ENCODE measurements around the gene OBP2A.
"Not testable (repeated sequence)": the region's sequence is repeated elsewhere in the genome, so short reads cannot be mapped to it uniquely, and the experiment has no call there.

The OBP2A gene

DNA sequence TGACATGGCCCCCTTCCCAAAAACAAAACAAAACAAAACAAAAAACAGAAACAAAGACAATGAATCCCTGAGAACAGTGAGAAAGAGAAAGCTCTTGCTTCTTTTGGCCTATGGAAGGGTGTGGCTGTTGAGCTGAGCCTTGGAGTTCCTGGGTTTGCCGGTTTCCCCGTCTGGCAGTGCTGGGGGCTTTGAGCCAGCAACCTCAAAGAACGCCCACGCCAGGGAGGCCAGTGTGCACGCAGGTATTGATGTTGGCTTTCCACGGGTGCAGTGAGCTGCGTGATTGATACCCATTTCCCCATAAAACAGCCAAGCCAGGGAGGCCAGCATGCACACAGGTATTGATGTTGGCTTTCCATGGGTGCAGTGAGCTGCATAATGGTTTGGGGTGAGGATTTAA is 33.0 kb upstream of the OBP2A start:
- Histone ChIP-seq H3K4me1 (ENCODE audit: control insufficient read depth in 5 of 5, insufficient read depth in 5 of 5, low read length in 5 of 5) (peaks cover 0 to 12% (median 0%) of the 10 kb centered on the region in 5 donors), H3K9me3 (ENCODE audit: control insufficient read depth in 5 of 5, low read length in 5 of 5) (peaks cover 0 to 12% (median 10%) of the 10 kb centered on the region in 5 donors), H3K9ac (ENCODE audit: low read length in 5 of 5) (no peak overlapping the region), H3K27ac (ENCODE audit: low read depth, low read length) (no peak overlapping the region), H3K27me3 (ENCODE audit: control insufficient read depth in 5 of 5, insufficient read depth in 4 of 5, low read length in 5 of 5) (peaks cover 0 to 5% (median 3%) of the 10 kb centered on the region in 5 donors), H3K36me3 (ENCODE audit: control insufficient read depth in 5 of 5, insufficient read depth in 5 of 5, low read length in 5 of 5) (no peaks in the 10 kb centered on the region), H3K4me3 (ENCODE audit: low read depth in 1 of 5, low read length in 5 of 5) (no peak overlapping the region)

DNA sequence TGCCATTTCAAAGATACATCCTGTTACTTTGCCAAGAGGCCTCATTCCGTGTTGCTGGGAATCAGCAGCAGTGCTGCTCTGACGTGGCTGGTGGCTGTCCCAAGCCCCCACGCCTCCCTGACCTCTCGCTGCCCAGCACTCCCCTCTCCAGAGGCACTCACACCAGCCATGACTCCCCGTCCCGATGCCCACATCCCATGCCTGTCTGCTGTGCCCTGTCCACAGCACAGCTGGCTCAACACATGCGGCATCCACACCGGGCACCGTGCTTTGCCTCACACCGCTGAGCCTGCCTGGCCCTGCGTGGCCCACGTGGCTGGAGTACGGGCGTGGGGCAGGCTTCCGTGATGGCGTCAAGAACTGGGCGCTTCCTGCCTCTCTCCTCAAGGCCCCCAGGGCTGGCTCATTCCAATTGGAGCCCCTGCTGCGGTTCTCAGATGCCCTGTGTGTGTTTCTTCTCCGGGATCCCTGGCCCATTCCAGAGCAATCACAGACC is 32.5 kb upstream of the OBP2A start:
- Histone ChIP-seq H3K36me3 (ENCODE audit: control insufficient read depth in 5 of 5, insufficient read depth in 5 of 5, low read length in 5 of 5) (no peaks in the 10 kb centered on the region), H3K9ac (ENCODE audit: low read length in 5 of 5) (no peak overlapping the region), H3K27ac (ENCODE audit: low read depth, low read length) (no peak overlapping the region), H3K4me3 (ENCODE audit: low read depth in 1 of 5, low read length in 5 of 5) (no peak overlapping the region), H3K27me3 (ENCODE audit: control insufficient read depth in 5 of 5, insufficient read depth in 4 of 5, low read length in 5 of 5) (peaks cover 0 to 5% (median 3%) of the 10 kb centered on the region in 5 donors), H3K4me1 (ENCODE audit: control insufficient read depth in 5 of 5, insufficient read depth in 5 of 5, low read length in 5 of 5) (peaks cover 0 to 12% (median 0%) of the 10 kb centered on the region in 5 donors), H3K9me3 (ENCODE audit: control insufficient read depth in 5 of 5, low read length in 5 of 5) (peaks cover 0 to 12% (median 10%) of the 10 kb centered on the region in 5 donors)

DNA sequence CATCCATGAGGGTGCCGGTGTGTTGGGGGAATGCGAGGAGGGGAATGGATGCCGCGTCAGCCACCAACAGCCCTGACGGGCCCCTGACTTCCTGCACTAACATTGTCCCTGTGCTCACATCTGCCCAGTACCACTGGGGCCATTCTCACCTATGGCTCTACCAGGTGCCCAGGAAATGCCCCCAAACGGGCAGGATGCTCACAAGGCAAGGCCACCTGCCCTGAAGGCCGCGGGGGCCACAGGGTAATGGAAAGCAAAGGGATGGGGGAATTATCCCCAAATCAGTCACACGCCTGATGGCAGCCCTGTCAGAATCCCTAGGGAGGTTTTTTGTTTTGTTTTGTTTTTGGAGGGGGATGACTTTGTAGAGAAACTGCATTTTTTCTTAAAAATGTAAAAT is 32.0 kb upstream of the OBP2A start:
- H3K9ac ChIP-seq (ENCODE audit: low read length in 5 of 5); H3K4me3 ChIP-seq (ENCODE audit: low read depth in 1 of 5, low read length in 5 of 5); H3K27ac ChIP-seq (ENCODE audit: low read depth, low read length); H3K9me3 ChIP-seq (ENCODE audit: control insufficient read depth in 5 of 5, low read length in 5 of 5); H3K36me3 ChIP-seq (ENCODE audit: control insufficient read depth in 5 of 5, insufficient read depth in 5 of 5, low read length in 5 of 5); H3K27me3 ChIP-seq (ENCODE audit: control insufficient read depth in 5 of 5, insufficient read depth in 4 of 5, low read length in 5 of 5): not testable (repeated sequence)
- H3K4me1 ChIP-seq (ENCODE audit: control insufficient read depth in 5 of 5, insufficient read depth in 5 of 5, low read length in 5 of 5) = peaks cover 0 to 12% (median 0%) of the 10 kb centered on the region in 5 donors

- Histone ChIP-seq H3K36me3 (ENCODE audit: control insufficient read depth in 5 of 5, insufficient read depth in 5 of 5, low read length in 5 of 5) (no peaks in the 10 kb centered on the region), H3K4me3 (ENCODE audit: low read depth in 1 of 5, low read length in 5 of 5) (no peak overlapping the region), H3K9ac (ENCODE audit: low read length in 5 of 5) (no peak overlapping the region), H3K4me1 (ENCODE audit: control insufficient read depth in 5 of 5, insufficient read depth in 5 of 5, low read length in 5 of 5) (peaks cover 0 to 12% (median 0%) of the 10 kb centered on the region in 5 donors), H3K27me3 (ENCODE audit: control insufficient read depth in 5 of 5, insufficient read depth in 4 of 5, low read length in 5 of 5) (peaks cover 0 to 5% (median 3%) of the 10 kb centered on the region in 5 donors), H3K9me3 (ENCODE audit: control insufficient read depth in 5 of 5, low read length in 5 of 5) (peaks cover 0 to 2% (median under 1%) of the 10 kb centered on the region in 5 donors), H3K27ac (ENCODE audit: low read depth, low read length) (no peak overlapping the region)
These were observed 31.4 kb upstream of the OBP2A start for GRCh38 chr9:135514342-135515082.

GRCh38 chr9:135515083-135515951 is 30.6 kb upstream of the OBP2A start:
- H3K27ac ChIP-seq (ENCODE audit: low read depth, low read length) = no peak overlapping the region
- H3K9me3 ChIP-seq (ENCODE audit: control insufficient read depth in 5 of 5, low read length in 5 of 5) = no peaks in the 10 kb centered on the region
- H3K27me3 ChIP-seq (ENCODE audit: control insufficient read depth in 5 of 5, insufficient read depth in 4 of 5, low read length in 5 of 5) = peaks cover 0 to 5% (median 3%) of the 10 kb centered on the region in 5 donors
- H3K4me1 ChIP-seq (ENCODE audit: control insufficient read depth in 5 of 5, insufficient read depth in 5 of 5, low read length in 5 of 5) = peaks cover 0 to 12% (median 0%) of the 10 kb centered on the region in 5 donors
- H3K4me3 ChIP-seq (ENCODE audit: low read depth in 1 of 5, low read length in 5 of 5) = no peak overlapping the region
- H3K36me3 ChIP-seq (ENCODE audit: control insufficient read depth in 5 of 5, insufficient read depth in 5 of 5, low read length in 5 of 5) = no peaks in the 10 kb centered on the region
- H3K9ac ChIP-seq (ENCODE audit: low read length in 5 of 5) = no peak overlapping the region

DNA sequence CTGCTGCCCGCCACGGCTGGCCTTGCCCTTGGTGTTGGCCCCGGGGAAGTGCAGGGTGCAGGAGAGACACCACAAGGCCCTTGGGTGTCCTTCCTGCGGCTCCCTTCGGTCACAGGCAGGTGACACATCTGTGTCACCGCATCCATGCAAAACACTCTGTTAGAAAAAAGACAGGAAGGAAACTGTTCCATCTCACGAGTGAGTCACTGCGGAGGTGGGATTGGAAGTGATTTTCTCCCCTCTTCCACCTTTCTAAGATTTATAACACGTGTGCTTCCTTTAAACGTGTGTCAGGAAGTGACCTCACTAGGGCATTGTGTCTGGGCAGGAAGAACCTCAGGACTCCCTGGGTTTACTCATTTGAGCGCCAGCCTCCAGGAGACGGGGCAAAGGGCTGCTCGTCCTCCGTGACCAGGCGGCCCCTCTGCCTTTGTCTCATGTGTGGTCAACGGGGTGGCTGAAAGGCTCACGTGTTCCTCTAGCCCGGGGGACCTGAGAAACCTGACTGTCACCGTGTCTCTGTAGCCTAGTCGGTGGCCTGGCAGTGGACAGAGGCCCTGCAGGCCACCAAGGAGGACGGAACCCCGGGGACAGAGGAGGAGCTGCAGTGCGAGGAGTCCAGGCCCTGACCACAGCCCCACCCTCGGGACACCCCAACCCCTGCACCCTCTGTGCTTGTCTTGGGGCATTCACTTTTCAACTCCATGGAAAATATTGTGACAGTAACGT is 29.6 kb upstream of the OBP2A start:
- Histone ChIP-seq H3K9ac (ENCODE audit: low read length in 5 of 5) (no peak overlapping the region), H3K27me3 (ENCODE audit: control insufficient read depth in 5 of 5, insufficient read depth in 4 of 5, low read length in 5 of 5) (peaks cover 0 to 8% (median 5%) of the 10 kb centered on the region in 5 donors), H3K36me3 (ENCODE audit: control insufficient read depth in 5 of 5, insufficient read depth in 5 of 5, low read length in 5 of 5) (no peaks in the 10 kb centered on the region), H3K4me3 (ENCODE audit: low read depth in 1 of 5, low read length in 5 of 5) (no peak overlapping the region), H3K9me3 (ENCODE audit: control insufficient read depth in 5 of 5, low read length in 5 of 5) (no peaks in the 10 kb centered on the region), H3K27ac (ENCODE audit: low read depth, low read length) (no peak overlapping the region), H3K4me1 (ENCODE audit: control insufficient read depth in 5 of 5, insufficient read depth in 5 of 5, low read length in 5 of 5) (peaks cover 0 to 12% (median 0%) of the 10 kb centered on the region in 5 donors)

- H3K27ac ChIP-seq (ENCODE audit: low read depth, low read length) = no peak overlapping the region
- H3K4me1 ChIP-seq (ENCODE audit: control insufficient read depth in 5 of 5, insufficient read depth in 5 of 5, low read length in 5 of 5) = peaks cover 0 to 10% (median 0%) of the 10 kb centered on the region in 5 donors
- H3K4me3 ChIP-seq (ENCODE audit: low read depth in 1 of 5, low read length in 5 of 5) = no peak overlapping the region
- peaks cover 0 to 14% (median 8%) of the 10 kb centered on the region in 5 donors for H3K27me3 ChIP-seq (ENCODE audit: control insufficient read depth in 5 of 5, insufficient read depth in 4 of 5, low read length in 5 of 5)
- H3K9me3 ChIP-seq (ENCODE audit: control insufficient read depth in 5 of 5, low read length in 5 of 5) = no peaks in the 10 kb centered on the region
- no peak overlapping the region for H3K9ac ChIP-seq (ENCODE audit: low read length in 5 of 5)
- H3K36me3 ChIP-seq (ENCODE audit: control insufficient read depth in 5 of 5, insufficient read depth in 5 of 5, low read length in 5 of 5) = no peaks in the 10 kb centered on the region
These were observed 28.5 kb upstream of the OBP2A start for GRCh38 chr9:135517407-135517822.

DNA sequence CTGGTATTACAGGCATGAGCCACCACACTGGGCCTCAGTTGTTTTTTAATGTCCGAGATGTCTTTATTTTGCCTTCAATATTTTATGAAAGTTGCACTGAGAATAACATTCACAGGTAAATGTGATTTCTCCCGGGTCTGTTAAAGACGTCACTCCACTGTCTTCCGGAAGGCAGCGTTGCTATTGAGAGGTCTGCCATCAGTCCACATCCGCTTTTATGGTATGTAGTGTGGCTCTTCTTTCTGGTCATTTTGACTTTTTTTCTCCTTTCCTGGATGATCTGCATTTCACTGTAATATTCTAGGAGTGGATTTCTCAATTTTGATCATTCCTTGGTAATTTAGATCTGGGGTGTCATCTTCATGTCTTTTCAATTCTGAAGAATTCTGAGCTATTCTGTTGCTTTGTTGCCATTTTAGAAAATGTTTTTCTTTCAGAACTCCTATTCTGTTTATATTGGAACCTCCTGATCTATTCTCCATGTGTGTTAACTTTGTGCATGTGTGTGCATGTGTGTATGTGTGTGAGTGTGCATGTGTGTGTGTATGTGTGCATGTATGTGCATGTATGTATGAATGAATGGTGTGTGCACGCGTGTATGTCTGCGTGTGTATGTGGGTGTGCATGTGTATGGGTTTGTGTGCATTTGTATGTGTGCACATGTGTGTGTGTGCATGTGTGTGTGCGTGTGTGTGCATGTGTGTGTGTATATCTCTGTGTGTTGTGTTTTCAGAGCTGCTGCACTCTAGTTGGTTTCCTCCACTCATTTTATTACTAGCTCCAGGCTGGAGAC is 26.6 kb upstream of the OBP2A start:
- no peak overlapping the region for H3K27ac ChIP-seq (ENCODE audit: low read depth, low read length)
- H3K36me3 ChIP-seq (ENCODE audit: control insufficient read depth in 5 of 5, insufficient read depth in 5 of 5, low read length in 5 of 5) = no peaks in the 10 kb centered on the region
- peaks cover 6 to 29% (median 21%) of the 10 kb centered on the region in 5 donors for H3K27me3 ChIP-seq (ENCODE audit: control insufficient read depth in 5 of 5, insufficient read depth in 4 of 5, low read length in 5 of 5)
- H3K9me3 ChIP-seq (ENCODE audit: control insufficient read depth in 5 of 5, low read length in 5 of 5) = no peaks in the 10 kb centered on the region
- no peak overlapping the region for H3K9ac ChIP-seq (ENCODE audit: low read length in 5 of 5)
- peaks cover 0 to 5% (median 0%) of the 10 kb centered on the region in 5 donors for H3K4me1 ChIP-seq (ENCODE audit: control insufficient read depth in 5 of 5, insufficient read depth in 5 of 5, low read length in 5 of 5)
- no peak overlapping the region for H3K4me3 ChIP-seq (ENCODE audit: low read depth in 1 of 5, low read length in 5 of 5)

GRCh38 chr9:135520916-135521607 is 24.9 kb upstream of the OBP2A start, which contains the start of gene LCN1:
Gene LCN1, plus strand, starts transcription at chr9:135521440. Its CDS starts 58 bp downstream, at chr9:135521498.
- Histone ChIP-seq H3K27ac (ENCODE audit: low read depth, low read length) (no peak within 1 kb of the TSS), H3K9ac (ENCODE audit: low read length in 5 of 5) (no peak within 1 kb of the TSS), H3K4me3 (ENCODE audit: low read depth in 1 of 5, low read length in 5 of 5) (no peak within 1 kb of the TSS), H3K36me3 (ENCODE audit: control insufficient read depth in 5 of 5, insufficient read depth in 5 of 5, low read length in 5 of 5) (no peaks in the 10 kb centered on the region), H3K4me1 (ENCODE audit: control insufficient read depth in 5 of 5, insufficient read depth in 5 of 5, low read length in 5 of 5) (no peaks in the 10 kb centered on the region), H3K9me3 (ENCODE audit: control insufficient read depth in 5 of 5, low read length in 5 of 5) (no peaks in the 10 kb centered on the region), H3K27me3 (ENCODE audit: control insufficient read depth in 5 of 5, insufficient read depth in 4 of 5, low read length in 5 of 5) (peaks cover 15 to 36% (median 33%) of the 10 kb centered on the region in 5 donors)

Data from subcutaneous abdominal adipose tissue (tissue), 5 donors.